ENCODE measurements around the gene ARTN.

ARTN gene

DNA sequence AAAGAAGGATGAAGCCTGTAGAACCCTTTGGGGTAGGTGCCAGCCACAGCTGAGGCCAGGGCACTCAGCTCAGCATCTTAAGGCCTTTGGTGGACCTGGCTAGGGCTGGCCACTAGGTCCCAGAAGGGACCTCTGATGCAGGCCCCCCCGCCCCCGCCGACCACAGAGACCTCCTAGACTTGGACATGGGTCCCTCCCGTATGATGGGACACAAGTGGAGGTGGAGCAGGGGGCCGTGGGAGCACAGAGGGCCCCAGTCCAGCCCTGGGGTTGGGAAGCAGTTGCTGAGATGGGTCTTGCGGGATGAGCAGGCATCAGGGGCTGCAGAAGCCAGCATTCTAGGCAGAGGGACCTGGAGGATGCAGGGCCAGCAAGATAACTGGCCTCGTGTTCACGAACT is 48.6 kb downstream of the ARTN start:
- TF ChIP-seq, protein P1, sequence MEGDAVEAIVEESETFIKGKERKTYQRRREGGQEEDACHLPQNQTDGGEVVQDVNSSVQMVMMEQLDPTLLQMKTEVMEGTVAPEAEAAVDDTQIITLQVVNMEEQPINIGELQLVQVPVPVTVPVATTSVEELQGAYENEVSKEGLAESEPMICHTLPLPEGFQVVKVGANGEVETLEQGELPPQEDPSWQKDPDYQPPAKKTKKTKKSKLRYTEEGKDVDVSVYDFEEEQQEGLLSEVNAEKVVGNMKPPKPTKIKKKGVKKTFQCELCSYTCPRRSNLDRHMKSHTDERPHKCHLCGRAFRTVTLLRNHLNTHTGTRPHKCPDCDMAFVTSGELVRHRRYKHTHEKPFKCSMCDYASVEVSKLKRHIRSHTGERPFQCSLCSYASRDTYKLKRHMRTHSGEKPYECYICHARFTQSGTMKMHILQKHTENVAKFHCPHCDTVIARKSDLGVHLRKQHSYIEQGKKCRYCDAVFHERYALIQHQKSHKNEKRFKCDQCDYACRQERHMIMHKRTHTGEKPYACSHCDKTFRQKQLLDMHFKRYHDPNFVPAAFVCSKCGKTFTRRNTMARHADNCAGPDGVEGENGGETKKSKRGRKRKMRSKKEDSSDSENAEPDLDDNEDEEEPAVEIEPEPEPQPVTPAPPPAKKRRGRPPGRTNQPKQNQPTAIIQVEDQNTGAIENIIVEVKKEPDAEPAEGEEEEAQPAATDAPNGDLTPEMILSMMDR (IDR thresholded peaks at IDR 0.05; ENCODE audit: low read depth, low read length, missing control alignments) = no peak
- H3K4me3 ChIP-seq (replicated peaks; ENCODE audit: low read depth, low read length) = no peak overlapping the region
- DNase-seq (ENCODE audit: extremely low read depth, low read depth) = no peak

DNA sequence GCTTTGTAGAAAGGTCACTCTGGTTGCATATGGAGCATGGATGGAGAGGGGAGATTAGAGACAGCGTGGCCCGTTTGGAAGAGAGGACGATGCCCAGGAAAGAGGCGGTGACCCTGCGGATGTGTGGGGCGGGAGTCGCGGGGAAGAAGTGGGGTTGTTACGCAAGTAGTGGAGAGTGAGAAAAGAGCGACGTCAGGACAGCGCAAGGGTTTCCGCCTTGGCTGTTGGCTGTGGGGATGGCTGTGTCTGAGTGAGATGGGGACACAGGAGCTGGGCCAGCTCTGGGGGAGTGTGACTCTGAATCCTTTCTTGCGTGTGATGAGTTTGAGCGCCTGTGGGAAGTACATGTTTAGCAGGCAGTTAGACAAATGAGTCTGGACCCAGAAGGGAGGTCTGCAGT is 49.2 kb downstream of the ARTN start:
- H3K4me3 ChIP-seq (replicated peaks; ENCODE audit: low read depth, low read length) = no peak overlapping the region
- TF ChIP-seq, protein P1 (IDR thresholded peaks at IDR 0.05; ENCODE audit: low read depth, low read length, missing control alignments) = no peak
- DNase-seq (ENCODE audit: extremely low read depth, low read depth) = no peak

DNA sequence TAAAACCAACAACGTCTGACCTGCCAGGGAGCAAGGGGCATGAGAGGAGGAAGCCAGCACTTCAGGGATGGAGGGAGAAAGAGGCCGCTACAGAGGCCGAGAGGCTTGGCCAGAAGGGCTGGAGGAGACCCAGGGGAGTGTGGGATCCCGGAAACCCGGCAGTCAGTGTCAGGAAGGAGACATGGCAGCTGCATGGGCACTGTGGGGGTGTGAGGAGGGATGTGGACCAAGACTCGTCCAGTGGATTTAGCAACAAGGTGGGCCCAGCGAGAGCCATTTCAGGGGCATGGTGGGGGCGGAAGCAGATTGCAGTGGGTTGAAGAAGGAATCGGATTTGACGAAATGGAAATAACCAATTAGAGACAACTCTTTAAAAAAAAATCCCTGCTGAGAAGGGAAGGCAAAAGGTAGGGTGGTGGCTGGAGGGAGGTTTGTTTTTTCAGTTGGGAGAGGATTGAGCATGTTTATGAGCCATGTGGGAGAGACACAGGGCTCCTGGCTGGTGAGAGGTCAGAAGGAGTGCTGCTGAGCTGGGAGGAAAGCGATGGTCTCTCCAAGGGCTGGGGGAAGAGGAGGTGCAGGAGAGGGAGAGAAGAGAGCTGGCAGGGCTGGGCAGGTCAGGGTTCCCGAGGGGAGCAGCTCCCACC is 49.8 kb downstream of the ARTN start:
- TF ChIP-seq, protein P1 (IDR thresholded peaks at IDR 0.05; ENCODE audit: low read depth, low read length, missing control alignments) = no peak
- H3K4me3 ChIP-seq (replicated peaks; ENCODE audit: low read depth, low read length) = no peak overlapping the region
- no peak for DNase-seq (ENCODE audit: extremely low read depth, low read depth)

GRCh38 chr1:43984855-43985254 is 51.3 kb downstream of the ARTN start:
- no peak overlapping the region for H3K4me3 ChIP-seq (replicated peaks; ENCODE audit: low read depth, low read length)
- DNase-seq (ENCODE audit: extremely low read depth, low read depth) = no peak
- TF ChIP-seq, protein P1 (IDR thresholded peaks at IDR 0.05; ENCODE audit: low read depth, low read length, missing control alignments) = no peak

DNA sequence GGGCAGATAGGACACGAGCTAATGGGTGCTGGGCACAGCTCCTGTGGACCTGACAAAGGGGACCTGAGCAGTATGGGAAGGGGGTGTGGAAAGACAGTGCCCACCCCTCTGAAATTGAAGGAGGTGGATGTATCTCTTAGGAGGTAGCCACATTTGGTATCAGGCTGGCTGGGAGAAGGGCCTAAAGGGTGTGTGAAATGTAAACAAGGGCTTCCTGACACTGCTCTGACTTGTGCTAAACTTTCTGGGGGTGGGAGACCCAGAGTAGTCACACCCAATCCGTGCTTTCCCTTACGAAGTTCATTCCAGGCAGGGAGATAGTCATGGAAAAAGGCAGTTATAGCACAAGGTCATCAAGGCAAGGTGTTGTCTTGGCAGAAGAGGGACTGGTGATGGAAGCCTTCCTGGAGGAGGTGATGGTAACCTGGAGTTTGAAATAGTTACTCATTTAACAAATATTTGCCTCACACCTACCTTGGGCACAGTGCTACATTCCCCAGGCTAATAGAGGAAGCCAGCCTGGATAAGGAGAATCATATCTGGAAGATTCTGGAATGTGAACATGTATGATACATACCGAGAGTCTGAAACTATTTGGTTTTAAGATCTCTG is 52.5 kb downstream of the ARTN start:
- TF ChIP-seq, protein P1 (IDR thresholded peaks at IDR 0.05; ENCODE audit: low read depth, low read length, missing control alignments) = no peak
- DNase-seq (ENCODE audit: extremely low read depth, low read depth) = no peak

GRCh38 chr1:43986712-43987111 is 53.1 kb downstream of the ARTN start:
- DNase-seq (ENCODE audit: extremely low read depth, low read depth) = no peak
- TF ChIP-seq, protein P1 (IDR thresholded peaks at IDR 0.05; ENCODE audit: low read depth, low read length, missing control alignments) = no peak
- no peak overlapping the region for H3K4me3 ChIP-seq (replicated peaks; ENCODE audit: low read depth, low read length)

More for the DNA sequence above, 52.5 kb downstream of the ARTN start:
- no peak overlapping the region for H3K4me3 ChIP-seq (replicated peaks; ENCODE audit: low read depth, low read length)
